ENCODE results near the gene ZNF358.

Gene ZNF358

GRCh38 chr19:7520131-7521051, 4.5 kb downstream of the ZNF358 start:
- TF ChIP-seq POLR2A (IDR thresholded peaks at IDR 0.05; ENCODE audit: low read depth, low read length) = no peak
- DNase-seq (ENCODE audit: insufficient read length, low spot score) = no peak
- no peak for FAIRE-seq

- no peak for TF ChIP-seq POLR2A (IDR thresholded peaks at IDR 0.05; ENCODE audit: low read depth, low read length)
- no peak for DNase-seq (ENCODE audit: insufficient read length, low spot score)
- no peak for FAIRE-seq
These were observed 5.7 kb downstream of the ZNF358 start for GRCh38 chr19:7521551-7522071.

- DNase-seq (ENCODE audit: insufficient read length, low spot score) (peak; percentile 100), FAIRE-seq (peak; percentile 64)
- TF ChIP-seq POLR2A (IDR thresholded peaks at IDR 0.05; ENCODE audit: low read depth, low read length) = peak; percentile 60
These were observed 6.4 kb downstream of the ZNF358 start, which contains the start of gene MCOLN1 for GRCh38 chr19:7522072-7522922. MCOLN1 (plus strand) TSS chr19:7522624; CDS start chr19:7522751, 127 bp downstream.

GRCh38 chr19:7522923-7523667, 7.2 kb downstream of the ZNF358 start:
- no peak for TF ChIP-seq POLR2A (IDR thresholded peaks at IDR 0.05; ENCODE audit: low read depth, low read length)
- no peak for FAIRE-seq
- DNase-seq (ENCODE audit: insufficient read length, low spot score) = peak; percentile 46

- FAIRE-seq (no peak), DNase-seq (ENCODE audit: insufficient read length, low spot score) (no peak)
- no peak for TF ChIP-seq POLR2A (IDR thresholded peaks at IDR 0.05; ENCODE audit: low read depth, low read length)
These were observed 8.6 kb downstream of the ZNF358 start for GRCh38 chr19:7524523-7524922.

GRCh38 chr19:7524992-7525739, 9.3 kb downstream of the ZNF358 start:
- no peak for TF ChIP-seq POLR2A (IDR thresholded peaks at IDR 0.05; ENCODE audit: low read depth, low read length)
- no peak for FAIRE-seq
- no peak for DNase-seq (ENCODE audit: insufficient read length, low spot score)

GRCh38 chr19:7526059-7526929, 10.4 kb downstream of the ZNF358 start:
- no peak for DNase-seq (ENCODE audit: insufficient read length, low spot score)
- no peak for FAIRE-seq
- no peak for TF ChIP-seq POLR2A (IDR thresholded peaks at IDR 0.05; ENCODE audit: low read depth, low read length)

- TF ChIP-seq POLR2A (IDR thresholded peaks at IDR 0.05; ENCODE audit: low read depth, low read length) = no peak
- DNase-seq (ENCODE audit: insufficient read length, low spot score) (no peak), FAIRE-seq (no peak)
These were observed 11.8 kb downstream of the ZNF358 start for GRCh38 chr19:7527516-7528191.

GRCh38 chr19:7528192-7528519, 12.3 kb downstream of the ZNF358 start:
- no peak for TF ChIP-seq POLR2A (IDR thresholded peaks at IDR 0.05; ENCODE audit: low read depth, low read length)
- FAIRE-seq (no peak), DNase-seq (ENCODE audit: insufficient read length, low spot score) (no peak)

- FAIRE-seq (no peak), DNase-seq (ENCODE audit: insufficient read length, low spot score) (no peak)
These were observed 12.8 kb downstream of the ZNF358 start for GRCh38 chr19:7528522-7529245.

GRCh38 chr19:7529246-7529600, 13.3 kb downstream of the ZNF358 start:
- DNase-seq (ENCODE audit: insufficient read length, low spot score) (no peak), FAIRE-seq (no peak)
- TF ChIP-seq POLR2A (IDR thresholded peaks at IDR 0.05; ENCODE audit: low read depth, low read length) = no peak

More at GRCh38 chr19:7528522-7529245, 12.8 kb downstream of the ZNF358 start:
- TF ChIP-seq POLR2A (IDR thresholded peaks at IDR 0.05; ENCODE audit: low read depth, low read length) = no peak

All from H54 (cell line).